Astrocyte of the spinal cord (primary cell): ENCODE data around the gene ABI3BP.

Experiments
- DNase-seq: peaks from one replicate; pipeline ENCODE4 v3.0.0; 2011; ENCODE audit warnings: low read depth, low spot score
- H3K4me3 ChIP-seq: 2 replicates; pipeline ENCODE4 v1.5.1; 2011; ENCODE audit warnings: low read depth, mild to moderate bottlenecking, low read length, moderate library complexity
- in situ Hi-C: cut with HindIII; loops from 2 replicates; pipeline ENCODE4 v1.10.0; 2017; ENCODE audit warnings: low sequenced_read_pairs
- TF ChIP-seq, protein P1 (sequence below): IDR thresholded peaks from 2 replicates; pipeline ENCODE4 v1.5.1; 2012; ENCODE audit warnings: low read depth, mild to moderate bottlenecking, low read length, inconsistent platforms

Gene ABI3BP, protein sequence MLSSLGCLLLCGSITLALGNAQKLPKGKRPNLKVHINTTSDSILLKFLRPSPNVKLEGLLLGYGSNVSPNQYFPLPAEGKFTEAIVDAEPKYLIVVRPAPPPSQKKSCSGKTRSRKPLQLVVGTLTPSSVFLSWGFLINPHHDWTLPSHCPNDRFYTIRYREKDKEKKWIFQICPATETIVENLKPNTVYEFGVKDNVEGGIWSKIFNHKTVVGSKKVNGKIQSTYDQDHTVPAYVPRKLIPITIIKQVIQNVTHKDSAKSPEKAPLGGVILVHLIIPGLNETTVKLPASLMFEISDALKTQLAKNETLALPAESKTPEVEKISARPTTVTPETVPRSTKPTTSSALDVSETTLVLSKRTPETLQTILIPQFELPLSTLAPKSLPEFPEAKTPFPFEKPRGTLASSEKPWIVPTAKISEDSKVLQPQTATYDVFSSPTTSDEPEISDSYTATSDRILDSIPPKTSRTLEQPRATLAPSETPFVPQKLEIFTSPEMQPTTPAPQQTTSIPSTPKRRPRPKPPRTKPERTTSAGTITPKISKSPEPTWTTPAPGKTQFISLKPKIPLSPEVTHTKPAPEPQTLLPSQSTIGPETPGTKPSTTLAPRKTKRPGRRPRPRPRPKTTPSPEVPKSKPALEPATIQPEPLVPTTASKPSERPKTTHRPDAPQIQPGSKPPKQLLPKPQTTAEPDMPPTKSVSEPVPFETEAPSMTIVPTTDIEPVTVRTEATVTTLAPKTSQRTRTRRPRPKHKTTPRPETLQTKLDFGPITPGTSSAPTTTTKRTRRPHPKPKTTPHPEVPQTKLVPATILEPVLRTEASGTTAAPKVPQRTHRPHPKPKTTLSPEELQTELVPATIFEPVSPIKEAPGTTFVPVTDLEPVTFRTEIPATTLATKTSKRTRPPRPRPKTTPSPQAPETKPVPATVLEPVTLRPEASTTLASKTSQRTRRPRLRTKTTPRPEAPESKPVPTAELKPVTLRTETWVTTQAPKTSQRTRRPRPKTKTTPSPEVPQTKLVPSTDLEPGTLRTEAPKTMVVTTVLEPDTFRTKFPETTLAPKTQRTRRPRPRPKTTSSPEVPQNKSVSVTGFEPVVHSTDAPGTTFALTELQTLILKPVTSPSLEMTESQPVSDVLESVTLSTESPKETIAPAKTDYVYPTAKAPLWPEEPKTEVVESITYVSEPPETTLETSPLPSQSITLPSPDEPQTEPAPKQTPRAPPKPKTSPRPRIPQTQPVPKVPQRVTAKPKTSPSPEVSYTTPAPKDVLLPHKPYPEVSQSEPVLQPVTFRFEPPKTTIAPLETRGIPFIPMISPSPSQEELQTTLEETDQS (N-terminal part only)

DNA sequence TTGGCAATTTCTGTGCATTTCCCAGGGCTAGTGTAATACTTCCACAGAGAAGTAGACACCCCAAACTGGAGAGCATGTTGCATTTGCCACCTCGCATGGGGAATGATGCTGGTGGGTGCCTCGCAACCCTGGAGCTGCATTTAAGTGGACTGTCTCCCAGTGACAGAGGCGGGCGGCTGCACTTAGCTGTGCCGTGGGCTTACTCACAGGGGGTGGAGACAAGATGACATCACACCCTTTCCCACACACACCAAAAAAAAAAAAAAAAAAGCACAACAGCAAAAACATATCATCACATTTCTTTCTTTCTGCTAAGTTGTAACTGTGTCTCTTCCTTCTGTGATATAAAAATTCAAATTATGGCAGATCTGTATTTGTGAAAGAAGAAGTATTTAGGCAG, at the start of gene ABI3BP:
Gene ABI3BP, minus strand, starts transcription at position 113 of the 400 bp plus-strand sequence. Its CDS starts 37 bp downstream, at position 76.
- TF ChIP-seq, protein P1, sequence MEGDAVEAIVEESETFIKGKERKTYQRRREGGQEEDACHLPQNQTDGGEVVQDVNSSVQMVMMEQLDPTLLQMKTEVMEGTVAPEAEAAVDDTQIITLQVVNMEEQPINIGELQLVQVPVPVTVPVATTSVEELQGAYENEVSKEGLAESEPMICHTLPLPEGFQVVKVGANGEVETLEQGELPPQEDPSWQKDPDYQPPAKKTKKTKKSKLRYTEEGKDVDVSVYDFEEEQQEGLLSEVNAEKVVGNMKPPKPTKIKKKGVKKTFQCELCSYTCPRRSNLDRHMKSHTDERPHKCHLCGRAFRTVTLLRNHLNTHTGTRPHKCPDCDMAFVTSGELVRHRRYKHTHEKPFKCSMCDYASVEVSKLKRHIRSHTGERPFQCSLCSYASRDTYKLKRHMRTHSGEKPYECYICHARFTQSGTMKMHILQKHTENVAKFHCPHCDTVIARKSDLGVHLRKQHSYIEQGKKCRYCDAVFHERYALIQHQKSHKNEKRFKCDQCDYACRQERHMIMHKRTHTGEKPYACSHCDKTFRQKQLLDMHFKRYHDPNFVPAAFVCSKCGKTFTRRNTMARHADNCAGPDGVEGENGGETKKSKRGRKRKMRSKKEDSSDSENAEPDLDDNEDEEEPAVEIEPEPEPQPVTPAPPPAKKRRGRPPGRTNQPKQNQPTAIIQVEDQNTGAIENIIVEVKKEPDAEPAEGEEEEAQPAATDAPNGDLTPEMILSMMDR: no peak
- in situ Hi-C loops: no loop called here
- DNase-seq: peak; percentile 81
- H3K4me3 ChIP-seq: peak within 1 kb of the TSS; percentile 28

DNA sequence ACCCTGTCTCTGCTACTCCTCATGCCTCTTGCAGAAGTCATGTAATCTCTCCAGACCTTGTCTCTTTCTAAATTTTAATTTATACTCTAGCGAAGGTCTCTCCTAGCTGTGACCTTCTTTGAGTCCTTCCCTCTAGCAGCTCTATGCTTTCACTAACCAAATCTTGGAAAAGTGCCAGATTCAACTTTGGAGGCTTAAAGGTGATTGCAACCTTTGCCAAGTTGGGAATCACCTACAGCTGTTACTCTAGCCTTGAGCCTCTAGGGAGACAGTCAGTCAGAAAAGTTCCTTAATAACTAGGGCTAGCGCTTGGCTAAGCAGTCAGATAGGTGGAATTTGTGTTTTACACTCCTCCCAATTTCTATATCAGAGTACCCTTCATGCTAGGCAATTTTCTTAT, 46.1 kb upstream of the ABI3BP start:
- DNase-seq: no peak
- H3K4me3 ChIP-seq: no peak overlapping the region
- in situ Hi-C loops: no loop called here
- TF ChIP-seq, protein P1: no peak

DNA sequence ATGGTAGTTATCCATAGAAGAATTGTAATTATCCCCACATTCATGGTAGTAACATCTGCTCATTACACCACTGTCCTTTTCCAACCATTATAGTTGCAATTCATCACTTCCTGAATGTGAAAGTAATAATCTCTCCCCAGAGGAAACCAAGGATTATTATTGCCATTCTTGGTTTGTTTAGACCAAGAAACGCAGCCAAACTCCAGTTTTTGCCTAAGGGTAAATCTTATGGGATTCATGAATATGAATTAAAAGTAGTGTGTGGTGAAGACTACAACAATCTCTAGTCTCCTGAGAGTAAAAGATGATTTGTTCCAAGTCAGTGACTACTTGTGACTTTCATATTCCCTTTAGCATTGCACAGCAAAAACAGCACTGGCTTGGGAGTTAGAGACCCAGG, 45.7 kb upstream of the ABI3BP start:
- DNase-seq: no peak
- H3K4me3 ChIP-seq: no peak overlapping the region
- TF ChIP-seq, protein P1: no peak
- in situ Hi-C loops: no loop called here

- TF ChIP-seq, protein P1: no peak
- in situ Hi-C loops: no loop called here
- no peak for DNase-seq
- no peak overlapping the region for H3K4me3 ChIP-seq
These were observed 45.2 kb upstream of the ABI3BP start for GRCh38 chr3:101038393-101038792.

DNA sequence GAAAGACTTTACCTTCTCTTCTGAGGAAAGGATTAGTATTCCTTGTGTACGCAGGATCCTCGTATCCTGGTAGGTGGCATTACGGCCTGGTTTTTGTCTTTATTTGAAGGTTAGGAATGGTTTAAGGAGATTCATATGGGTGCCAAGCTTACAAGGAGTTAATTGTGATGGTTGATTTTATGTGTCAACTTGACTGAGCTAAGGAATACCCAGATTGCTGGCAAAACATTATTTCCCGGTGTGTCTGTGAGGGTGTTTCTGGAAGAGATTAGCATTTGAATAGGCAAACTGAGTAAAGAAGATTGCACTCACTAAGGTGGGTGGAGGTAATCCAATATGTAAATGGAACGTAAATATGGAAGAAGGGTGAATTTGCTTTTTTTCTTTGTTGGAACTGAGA, 44.4 kb upstream of the ABI3BP start:
- no peak overlapping the region for H3K4me3 ChIP-seq
- in situ Hi-C loops: no loop called here

More for the DNA sequence above, 44.4 kb upstream of the ABI3BP start:
- TF ChIP-seq, protein P1: no peak
- DNase-seq: no peak
